ENCODE data around the gene POC5. TPM values are rescaled to one million over a fixed set of nuclear protein-coding genes. Genes with fewer than 3 reads are reported as not detected.
A peak's percentile ranks its signal among the peaks of the same experiment; 100 is the strongest.

Gene POC5
- total RNA-seq, 1 experiment from 2014 or later: 14.8 TPM

- TF ChIP-seq SRF (IDR thresholded peaks at IDR 0.05; ENCODE audit: low read depth) (no peak), SIN3A (IDR thresholded peaks at IDR 0.05; ENCODE audit: low read depth) (peak; percentile 91), ELF1 (IDR thresholded peaks at IDR 0.05; ENCODE audit: borderline replicate concordance, low read depth) (peak; percentile 65), FOSL1 (IDR thresholded peaks at IDR 0.05; ENCODE audit: low read depth) (no peak), YY1 (IDR thresholded peaks at IDR 0.05; ENCODE audit: extremely low read depth, insufficient replicate concordance, low read depth, low read length) (no peak), CBX3 (IDR thresholded peaks at IDR 0.05; ENCODE audit: low read depth) (no peak; the same call in none of the 2 replicates), POLR2A (IDR thresholded peaks at IDR 0.05; ENCODE audit: borderline replicate concordance, extremely low read depth, insufficient read depth, insufficient read length) (peak; percentile 90), JUND (IDR thresholded peaks at IDR 0.05) (no peak)
Observed at GRCh38 chr5:75717082-75717922, at the start of gene POC5 (continued).

- Histone ChIP-seq H3K36me3 (ENCODE audit: control insufficient read depth in 1 of 2, insufficient read depth in 2 of 2, low read length in 2 of 2) (no peaks in the 10 kb centered on the region), H3K9me3 (ENCODE audit: control insufficient read depth in 1 of 2, insufficient read depth in 1 of 2, low read depth in 1 of 2, low read length in 2 of 2) (no peaks in the 10 kb centered on the region), H3K79me2 (ENCODE audit: insufficient read depth, low read length) (no peaks in the 10 kb centered on the region), H2AFZ (ENCODE audit: low read depth, low read length, poor library complexity, severe bottlenecking) (no peak overlapping the region), H4K20me1 (ENCODE audit: insufficient read depth) (no peaks in the 10 kb centered on the region; the same call in 1 of the 2 replicates), H3K9me2 (ENCODE audit: insufficient read depth) (no peaks in the 10 kb centered on the region), H3K9ac (ENCODE audit: low read length) (no peak overlapping the region), H3K27ac (ENCODE audit: low read depth, low read length) (no peak overlapping the region), H3K27me3 (ENCODE audit: insufficient read depth, low read length) (peaks cover 43% of the 10 kb centered on the region), H3K4me1 (ENCODE audit: control insufficient read depth in 1 of 2, insufficient read depth in 2 of 2, low read length in 2 of 2) (no peaks in the 10 kb centered on the region), H3K4me2 (ENCODE audit: low read length) (no peak overlapping the region), H3K4me3 (replicated peaks in 1 of 2; ENCODE audit: low read depth in 1 of 2, low read length in 2 of 2) (no peak overlapping the region)
- RAD21 ChIA-PET (ENCODE audit: low non-redundant PET in 1 of 2, low total read pairs in 2 of 2, uncharacterized antibody in 2 of 2, unreplicated experiment in 2 of 2): no interaction called here
- no peak for ATAC-seq
- TF ChIP-seq SRF (IDR thresholded peaks at IDR 0.05; ENCODE audit: low read depth) (no peak), ELF1 (IDR thresholded peaks at IDR 0.05; ENCODE audit: borderline replicate concordance, low read depth) (no peak), SIN3A (IDR thresholded peaks at IDR 0.05; ENCODE audit: low read depth) (no peak), FOSL1 (IDR thresholded peaks at IDR 0.05; ENCODE audit: low read depth) (no peak), POLR2A (IDR thresholded peaks at IDR 0.05; ENCODE audit: borderline replicate concordance, extremely low read depth, insufficient read depth, insufficient read length) (no peak), EZH2phosphoT487 (IDR thresholded peaks at IDR 0.05; ENCODE audit: borderline replicate concordance) (no peak), SP1 (IDR thresholded peaks at IDR 0.05; ENCODE audit: low read depth) (no peak), ZBTB33 (IDR thresholded peaks at IDR 0.05; ENCODE audit: extremely low read depth, insufficient replicate concordance, low read length) (no peak), TCF7L2 (IDR thresholded peaks at IDR 0.05; ENCODE audit: borderline replicate concordance, extremely low read depth, insufficient read depth, insufficient read length) (no peak), YY1 (IDR thresholded peaks at IDR 0.05; ENCODE audit: extremely low read depth, insufficient replicate concordance, low read depth, low read length) (no peak), RAD21 (IDR thresholded peaks at IDR 0.05; ENCODE audit: low read depth) (no peak), JUND (IDR thresholded peaks at IDR 0.05) (no peak), EGR1 (IDR thresholded peaks at IDR 0.05; ENCODE audit: low read depth) (no peak), POLR2AphosphoS5 (IDR thresholded peaks at IDR 0.05; ENCODE audit: low read depth, low read length) (no peak), CBX3 (IDR thresholded peaks at IDR 0.05; ENCODE audit: low read depth) (no peak), ZNF274 (IDR thresholded peaks at IDR 0.05; ENCODE audit: low read depth, low read length) (no peak), EZH2 (IDR thresholded peaks at IDR 0.05) (no peak)
- TF ChIP-seq, protein P1, sequence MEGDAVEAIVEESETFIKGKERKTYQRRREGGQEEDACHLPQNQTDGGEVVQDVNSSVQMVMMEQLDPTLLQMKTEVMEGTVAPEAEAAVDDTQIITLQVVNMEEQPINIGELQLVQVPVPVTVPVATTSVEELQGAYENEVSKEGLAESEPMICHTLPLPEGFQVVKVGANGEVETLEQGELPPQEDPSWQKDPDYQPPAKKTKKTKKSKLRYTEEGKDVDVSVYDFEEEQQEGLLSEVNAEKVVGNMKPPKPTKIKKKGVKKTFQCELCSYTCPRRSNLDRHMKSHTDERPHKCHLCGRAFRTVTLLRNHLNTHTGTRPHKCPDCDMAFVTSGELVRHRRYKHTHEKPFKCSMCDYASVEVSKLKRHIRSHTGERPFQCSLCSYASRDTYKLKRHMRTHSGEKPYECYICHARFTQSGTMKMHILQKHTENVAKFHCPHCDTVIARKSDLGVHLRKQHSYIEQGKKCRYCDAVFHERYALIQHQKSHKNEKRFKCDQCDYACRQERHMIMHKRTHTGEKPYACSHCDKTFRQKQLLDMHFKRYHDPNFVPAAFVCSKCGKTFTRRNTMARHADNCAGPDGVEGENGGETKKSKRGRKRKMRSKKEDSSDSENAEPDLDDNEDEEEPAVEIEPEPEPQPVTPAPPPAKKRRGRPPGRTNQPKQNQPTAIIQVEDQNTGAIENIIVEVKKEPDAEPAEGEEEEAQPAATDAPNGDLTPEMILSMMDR (IDR thresholded peaks at IDR 0.05 in 2 of 3, conservative IDR thresholded peaks at IDR 0.05 in 1 of 3; ENCODE audit: borderline replicate concordance in 1 of 3, insufficient read depth in 1 of 3, low read depth in 2 of 3, low read length in 2 of 3): no peak
- TF ChIP-seq, protein P2, sequence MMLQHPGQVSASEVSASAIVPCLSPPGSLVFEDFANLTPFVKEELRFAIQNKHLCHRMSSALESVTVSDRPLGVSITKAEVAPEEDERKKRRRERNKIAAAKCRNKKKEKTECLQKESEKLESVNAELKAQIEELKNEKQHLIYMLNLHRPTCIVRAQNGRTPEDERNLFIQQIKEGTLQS (IDR thresholded peaks at IDR 0.05): no peak
- TF ChIP-seq, protein P3, sequence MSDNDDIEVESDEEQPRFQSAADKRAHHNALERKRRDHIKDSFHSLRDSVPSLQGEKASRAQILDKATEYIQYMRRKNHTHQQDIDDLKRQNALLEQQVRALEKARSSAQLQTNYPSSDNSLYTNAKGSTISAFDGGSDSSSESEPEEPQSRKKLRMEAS (IDR thresholded peaks at IDR 0.05): no peak
- intact Hi-C loops (cut with micrococcal nuclease): no loop called here
- no peak for DNase-seq (ENCODE audit: low read depth, low spot score)
- CTCF ChIA-PET: no interaction called here
- POLR2A ChIA-PET: no interaction called here
- BruUV-seq (replicated peaks): no TSS peak
Observed at GRCh38 chr5:75758116-75758515, 40.9 kb upstream of the POC5 start.
